ENCODE data around the gene YOD1.

The YOD1 gene

DNA sequence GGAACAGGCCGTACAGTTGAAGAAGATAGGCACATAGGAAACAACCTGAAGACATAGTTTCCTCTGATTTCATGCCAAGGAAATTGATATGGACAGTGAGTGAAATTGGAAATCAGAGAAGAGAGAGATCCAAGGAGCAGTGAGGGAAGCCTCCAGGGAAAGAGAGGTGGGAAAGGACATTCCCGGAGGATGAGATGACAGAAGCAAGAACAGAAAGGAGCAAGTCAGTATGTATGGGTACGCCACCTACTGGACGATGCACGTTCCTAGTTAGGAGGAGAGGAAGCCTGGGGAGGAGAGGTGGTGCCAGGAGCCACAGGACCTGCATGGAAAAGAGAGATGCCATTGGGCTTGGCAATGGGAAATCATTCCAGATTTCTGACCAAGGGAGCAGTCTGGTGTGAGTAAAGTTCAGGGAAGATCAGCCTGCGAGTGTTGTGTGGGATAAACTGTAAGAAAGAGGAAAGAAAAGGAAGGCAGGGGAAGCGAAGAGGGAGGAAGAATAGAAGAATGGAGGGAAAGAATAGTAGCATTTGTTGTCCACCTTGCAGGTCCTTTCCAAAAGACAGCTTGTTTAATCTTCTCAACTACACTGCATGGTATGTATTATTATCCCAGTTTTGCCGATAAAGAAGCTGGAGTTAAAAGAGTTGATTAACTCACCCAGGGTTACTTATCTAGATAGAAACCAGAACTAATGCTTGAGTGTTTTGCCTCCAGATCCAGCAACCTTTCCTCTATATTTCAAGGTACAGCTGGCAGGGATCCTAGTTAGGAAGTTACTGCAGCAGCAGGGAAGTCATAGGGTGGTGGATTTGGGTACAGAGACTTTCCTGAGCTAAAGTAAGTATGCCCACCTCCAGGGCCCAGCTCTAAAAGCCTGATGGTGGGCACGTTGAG is 45.8 kb downstream of the YOD1 start:
- no peak for DNase-seq

DNA sequence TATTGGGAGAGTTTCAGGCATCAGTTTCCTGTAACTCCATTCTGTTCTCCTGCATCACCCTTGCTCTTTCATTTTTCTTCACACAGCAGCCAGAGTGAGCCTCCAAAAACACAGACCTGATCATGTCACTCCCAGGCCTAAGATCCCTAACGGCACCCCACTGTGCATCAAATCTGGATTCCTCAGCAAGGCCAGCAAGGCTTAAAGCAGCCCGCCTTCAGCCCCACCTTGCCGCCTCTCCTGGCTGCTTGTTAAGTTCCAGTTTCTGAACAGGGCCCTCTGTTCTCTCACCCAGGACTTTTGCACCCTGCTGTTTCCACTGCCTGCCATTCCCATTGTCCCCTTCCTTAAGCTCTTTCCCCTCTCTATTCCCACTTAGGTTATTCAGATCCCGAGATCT is 47.8 kb downstream of the YOD1 start:
- DNase-seq, result no peak

DNA sequence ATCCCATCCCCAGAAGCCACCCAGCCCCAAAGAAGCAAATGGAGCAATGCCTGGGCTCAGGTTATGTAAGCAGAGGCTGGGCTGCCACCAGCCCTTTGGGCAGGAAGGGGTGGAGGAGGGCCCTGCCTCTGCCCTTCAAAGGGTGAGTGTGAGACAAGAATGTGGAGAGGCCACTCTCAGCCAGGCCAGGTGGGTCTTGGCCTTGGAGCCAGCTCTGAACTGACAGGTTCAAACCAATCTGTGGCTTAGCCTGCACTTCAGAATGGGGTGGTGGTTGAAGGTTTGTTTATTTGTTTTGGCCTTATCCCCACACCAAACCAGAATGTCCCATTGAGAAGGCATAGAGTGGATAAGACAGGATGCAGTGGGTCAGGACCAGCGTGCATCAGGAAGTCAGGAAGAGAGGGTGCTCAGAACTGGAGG is 48.3 kb downstream of the YOD1 start:
- DNase-seq, result no peak

DNA sequence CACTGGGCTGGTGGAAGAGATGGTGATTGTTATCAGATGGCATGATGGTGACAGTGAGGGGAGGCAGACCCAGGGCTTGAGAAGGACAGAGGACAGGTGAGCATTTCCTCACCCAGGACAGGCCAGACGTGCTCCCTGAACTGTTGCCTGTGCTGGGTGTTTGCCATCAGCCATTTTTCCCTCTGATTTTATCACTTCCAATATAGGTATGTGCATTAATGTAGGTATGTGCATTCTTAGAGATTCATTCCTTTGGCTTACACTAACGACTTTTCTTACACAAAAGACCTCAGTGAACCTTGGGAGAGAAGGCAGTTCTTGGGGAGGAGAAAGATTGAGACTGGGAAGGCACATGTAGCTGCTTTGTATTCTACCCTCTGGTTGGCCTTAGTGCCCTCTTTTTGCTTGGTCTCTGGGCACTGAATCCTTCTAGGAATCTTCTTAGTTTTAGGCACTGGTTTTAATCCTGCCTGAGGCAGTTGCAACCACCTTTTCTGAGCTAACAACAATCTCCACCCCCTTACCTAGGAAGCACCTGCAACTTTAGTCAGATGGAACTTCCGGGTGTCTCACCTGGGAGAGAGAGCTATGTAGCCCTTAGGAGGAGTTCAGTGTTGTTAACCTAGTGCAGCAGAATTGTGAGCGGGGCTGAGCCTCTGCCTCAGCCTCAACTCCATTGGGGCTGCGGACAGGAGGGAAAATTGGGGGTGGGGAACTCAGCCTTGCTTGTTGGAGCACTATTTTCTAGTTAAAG is 49.3 kb downstream of the YOD1 start:
- DNase-seq, result no peak

DNA sequence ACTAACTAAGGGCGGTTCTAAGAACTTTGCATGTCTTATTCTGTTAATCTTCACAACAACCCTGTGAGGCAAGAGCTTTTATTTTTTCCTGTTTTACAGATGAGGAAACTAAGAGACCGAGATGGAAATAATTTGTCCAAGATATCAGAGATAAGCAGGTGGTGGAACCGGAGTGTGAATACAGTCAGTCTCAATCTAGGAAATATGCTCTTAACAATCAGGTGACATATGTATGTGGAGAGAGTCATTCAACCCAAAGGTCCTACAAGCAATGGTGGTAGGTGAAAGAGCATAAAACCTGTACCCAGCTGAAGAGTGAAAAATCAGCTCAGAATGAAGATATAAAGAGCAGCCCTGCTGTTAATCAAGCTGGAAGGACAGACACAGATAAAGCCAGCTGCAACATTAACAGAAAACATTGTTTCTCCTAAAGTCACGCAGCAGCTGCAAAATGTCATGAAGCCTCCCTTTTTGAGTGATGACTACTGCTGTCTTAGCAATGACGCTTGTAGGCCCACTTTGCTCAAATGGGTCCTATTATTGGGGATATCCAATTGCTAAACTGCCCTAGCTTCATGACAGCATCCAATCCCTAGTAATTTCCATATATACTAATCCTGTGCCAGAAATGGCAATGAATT is 50.2 kb downstream of the YOD1 start:
- no peak for DNase-seq

DNA sequence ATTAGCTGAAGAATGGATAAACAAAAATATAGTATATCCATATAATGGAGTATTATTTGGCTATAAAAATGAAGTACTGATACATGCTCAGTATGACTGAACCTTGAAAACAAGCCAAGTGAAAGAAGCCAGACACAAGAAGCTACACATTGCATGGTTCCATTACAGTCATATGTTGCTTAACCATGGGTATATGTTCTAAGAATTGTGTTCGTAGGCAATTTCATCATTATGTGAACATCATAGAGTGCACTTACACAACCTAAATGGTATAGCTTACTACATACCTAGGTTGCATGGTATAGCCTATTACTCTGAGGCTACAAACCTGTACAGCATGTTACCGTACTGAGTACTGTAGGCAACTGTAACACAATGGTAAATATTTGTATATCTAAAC is 52.2 kb downstream of the YOD1 start:
- DNase-seq, result no peak

Measured in KG1 (cell line).